VCaP (cell line): ENCODE data around the gene PTPRT.

Experiments used
- H3K27ac ChIP-seq: fragments of 450-650 bp; 2 replicates; pipeline ENCODE4 v1.5.1; 2017
- TF ChIP-seq, protein P1 (sequence below): fragments of 450-650 bp; conservative IDR thresholded peaks from 2 replicates; pipeline ENCODE4 v1.5.1; 2017; ENCODE audit warnings: mild to moderate bottlenecking, moderate library complexity

The PTPRT gene

DNA sequence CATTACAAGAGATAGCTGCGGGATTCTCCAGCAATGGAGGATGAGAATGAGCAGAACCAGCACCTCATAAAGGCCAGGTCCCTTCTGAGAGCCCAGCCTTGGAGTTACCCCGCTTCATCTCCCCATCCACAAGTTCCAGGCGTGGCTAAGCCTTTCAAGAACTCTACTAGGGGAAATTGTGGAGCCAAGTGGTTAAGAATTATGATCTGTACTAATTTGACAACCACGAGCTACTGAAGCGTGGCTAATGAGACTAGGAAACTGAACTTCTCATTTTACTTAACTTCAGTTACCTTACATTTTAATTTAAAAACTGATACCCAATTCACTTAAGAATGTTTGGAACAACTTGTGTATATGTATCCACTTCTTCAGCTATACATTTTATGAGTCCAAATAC is 401.0 kb downstream of the PTPRT start:
- TF ChIP-seq, protein P1, sequence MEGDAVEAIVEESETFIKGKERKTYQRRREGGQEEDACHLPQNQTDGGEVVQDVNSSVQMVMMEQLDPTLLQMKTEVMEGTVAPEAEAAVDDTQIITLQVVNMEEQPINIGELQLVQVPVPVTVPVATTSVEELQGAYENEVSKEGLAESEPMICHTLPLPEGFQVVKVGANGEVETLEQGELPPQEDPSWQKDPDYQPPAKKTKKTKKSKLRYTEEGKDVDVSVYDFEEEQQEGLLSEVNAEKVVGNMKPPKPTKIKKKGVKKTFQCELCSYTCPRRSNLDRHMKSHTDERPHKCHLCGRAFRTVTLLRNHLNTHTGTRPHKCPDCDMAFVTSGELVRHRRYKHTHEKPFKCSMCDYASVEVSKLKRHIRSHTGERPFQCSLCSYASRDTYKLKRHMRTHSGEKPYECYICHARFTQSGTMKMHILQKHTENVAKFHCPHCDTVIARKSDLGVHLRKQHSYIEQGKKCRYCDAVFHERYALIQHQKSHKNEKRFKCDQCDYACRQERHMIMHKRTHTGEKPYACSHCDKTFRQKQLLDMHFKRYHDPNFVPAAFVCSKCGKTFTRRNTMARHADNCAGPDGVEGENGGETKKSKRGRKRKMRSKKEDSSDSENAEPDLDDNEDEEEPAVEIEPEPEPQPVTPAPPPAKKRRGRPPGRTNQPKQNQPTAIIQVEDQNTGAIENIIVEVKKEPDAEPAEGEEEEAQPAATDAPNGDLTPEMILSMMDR = no peak
- H3K27ac ChIP-seq = no peak overlapping the region

DNA sequence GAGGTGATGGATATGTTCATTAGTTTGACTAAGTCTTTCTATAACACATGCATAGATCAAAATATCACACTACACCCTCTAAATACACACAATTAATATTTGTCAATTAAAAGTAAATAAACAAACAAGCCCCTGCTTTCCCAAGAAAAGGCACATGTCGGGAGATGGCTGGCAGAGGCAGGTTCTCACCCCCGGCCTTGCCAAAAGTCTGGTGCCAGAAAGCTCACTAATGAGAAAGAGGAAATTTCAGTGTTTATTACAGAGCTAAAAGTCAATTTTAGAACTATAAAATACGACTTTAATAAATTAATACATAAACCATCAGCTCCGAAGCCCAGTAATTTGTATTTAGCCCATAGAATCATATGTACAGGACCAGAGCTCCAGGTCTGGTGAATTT is 404.7 kb downstream of the PTPRT start:
- TF ChIP-seq, protein P1 = no peak

DNA sequence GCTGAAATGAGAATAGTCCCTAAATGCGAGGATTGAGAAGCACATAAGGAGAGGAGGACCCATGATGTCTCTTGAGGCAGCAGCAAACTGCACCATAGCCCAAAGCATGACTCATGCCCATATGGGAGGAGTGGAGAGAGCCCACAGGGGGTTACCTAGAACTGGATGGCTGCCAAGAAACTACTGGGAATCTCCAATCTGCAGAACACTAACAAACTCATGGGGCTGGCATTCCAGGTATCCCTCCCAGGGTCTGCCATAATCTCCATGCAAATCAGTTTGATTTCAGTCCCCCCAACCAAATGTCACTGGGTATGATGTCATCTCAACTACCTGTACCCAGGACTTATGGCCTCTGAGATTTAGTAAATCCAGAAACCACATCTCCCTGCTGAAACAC is 410.5 kb downstream of the PTPRT start:
- TF ChIP-seq, protein P1 = no peak
- no peak overlapping the region for H3K27ac ChIP-seq

More for the DNA sequence above, 404.7 kb downstream of the PTPRT start:
- no peak overlapping the region for H3K27ac ChIP-seq

DNA sequence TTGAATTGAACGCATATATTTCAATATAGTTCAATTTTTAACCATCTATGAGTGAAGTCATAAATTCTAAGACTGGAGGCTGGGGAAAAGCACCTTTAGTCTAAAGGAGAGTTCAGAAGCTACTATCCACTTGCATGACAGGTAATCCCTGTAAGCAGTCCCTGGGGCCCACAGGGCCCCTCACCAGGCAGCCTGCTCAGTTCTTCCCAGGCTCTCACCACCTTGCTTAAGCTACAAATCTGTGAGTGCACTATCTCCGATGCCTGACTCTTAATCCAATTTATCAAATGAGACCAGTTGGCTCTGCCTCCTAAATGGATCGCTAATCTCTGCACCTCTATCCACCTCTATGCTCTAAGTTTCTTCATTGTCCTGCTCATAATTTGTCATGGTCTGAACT is 413.8 kb downstream of the PTPRT start:
- TF ChIP-seq, protein P1 = no peak
- H3K27ac ChIP-seq = no peak overlapping the region

DNA sequence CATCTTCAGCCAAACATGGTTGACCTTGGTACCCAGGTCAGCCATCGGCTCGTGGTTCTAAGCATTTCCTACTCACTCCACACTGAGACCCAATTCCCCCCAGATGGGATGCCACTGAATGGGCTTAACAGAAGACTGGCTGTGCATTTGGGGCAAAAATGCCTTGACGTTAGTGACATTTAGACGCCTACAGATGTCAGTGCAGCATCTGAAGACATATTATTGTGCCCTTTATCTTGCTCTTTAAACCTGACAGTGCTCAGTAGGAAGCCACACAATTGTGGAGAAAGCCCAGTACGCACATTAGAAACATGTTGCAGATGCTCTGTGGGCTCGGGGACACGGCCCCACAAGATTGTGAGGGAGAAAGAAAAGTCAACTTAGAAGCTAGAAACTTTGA is 414.7 kb downstream of the PTPRT start:
- TF ChIP-seq, protein P1 = peak; percentile 60

DNA sequence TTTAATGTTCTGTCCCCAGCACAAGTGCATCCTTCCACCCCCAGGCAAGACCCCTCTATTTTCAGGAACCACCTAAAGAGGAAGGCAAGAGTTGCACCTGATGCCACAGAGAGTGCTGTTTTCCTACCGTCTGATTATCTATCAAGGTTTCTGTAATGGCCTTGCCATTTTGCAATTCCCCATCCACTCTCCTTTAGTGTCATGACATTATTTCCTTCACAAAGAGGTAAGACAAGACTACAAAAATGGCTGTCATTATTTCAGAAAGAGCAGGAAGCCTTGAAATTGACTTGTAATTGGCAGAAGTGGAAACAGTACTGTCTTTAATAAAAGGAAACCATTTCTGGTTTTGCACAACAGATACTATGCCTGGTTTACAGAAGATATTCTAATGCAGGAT is 426.7 kb downstream of the PTPRT start:
- no peak overlapping the region for H3K27ac ChIP-seq
- TF ChIP-seq, protein P1 = no peak

More for the DNA sequence above, 414.7 kb downstream of the PTPRT start:
- no peak overlapping the region for H3K27ac ChIP-seq

DNA sequence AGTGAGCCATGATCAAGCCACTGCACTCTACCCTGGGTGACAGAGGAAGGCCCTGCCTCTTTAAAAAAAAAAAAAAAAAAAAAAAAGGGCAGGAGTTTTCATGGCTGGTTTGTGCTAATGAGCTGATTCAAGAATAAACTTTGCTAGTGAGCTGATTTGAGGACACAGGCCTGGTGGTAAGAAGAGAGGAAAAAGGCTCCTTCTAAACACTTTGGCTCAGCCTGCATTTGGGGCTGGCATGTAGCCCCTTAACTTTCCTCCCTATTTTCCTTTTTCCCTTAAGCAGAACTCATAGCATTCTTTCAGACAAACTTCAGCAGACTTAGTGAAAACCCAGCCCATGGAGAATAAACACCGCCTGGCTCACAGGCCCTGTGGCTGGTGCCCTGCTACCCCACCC is 432.7 kb downstream of the PTPRT start:
- no peak overlapping the region for H3K27ac ChIP-seq
- TF ChIP-seq, protein P1 = no peak

DNA sequence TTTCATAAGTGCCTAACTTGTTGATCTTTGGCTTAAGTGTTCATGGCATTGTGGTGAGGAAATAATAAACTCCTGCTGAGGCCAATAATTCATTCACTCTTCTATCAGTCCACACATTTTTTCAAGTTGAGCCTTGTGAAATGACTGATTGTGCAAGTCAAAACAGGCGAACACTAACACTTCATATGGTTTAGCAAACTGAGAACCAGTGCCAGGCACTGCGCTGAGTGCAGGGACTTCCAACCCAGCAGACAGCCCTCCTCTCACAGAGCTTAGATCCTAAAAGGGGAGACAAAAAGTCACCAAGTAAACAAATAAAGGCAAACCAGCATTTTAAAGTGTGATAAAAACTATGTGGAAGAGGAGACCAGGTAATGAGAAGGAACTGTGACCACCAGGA is 435.0 kb downstream of the PTPRT start:
- no peak overlapping the region for H3K27ac ChIP-seq
- TF ChIP-seq, protein P1 = no peak
